Upper lobe of right lung (tissue), 1 donor: ENCODE measurements around the gene PLEKHG7. TPM values are rescaled to one million over a fixed set of nuclear protein-coding genes. Genes with fewer than 3 reads are reported as not detected.
"Not testable (repeated sequence)": the region's sequence is repeated elsewhere in the genome, so short reads cannot be mapped to it uniquely, and the experiment has no call there.

Experiments
- ATAC-seq: fragments of 200-7000 bp; cut with Tn5 transposase; one replicate; pipeline ENCODE4 v1.9.1; 2020; ENCODE audit warnings: mild to moderate bottlenecking, moderate library complexity
- DNase-seq: peaks from one replicate; pipeline ENCODE4 v3.0.0-alpha.2; 2020
- H3K27ac ChIP-seq: fragments of 200-600 bp; one replicate; pipeline ENCODE4 v1.8.0; 2022
- H3K27me3 ChIP-seq: fragments of 200-600 bp; one replicate; pipeline ENCODE4 v1.8.0; 2022; ENCODE audit warnings: mild to moderate bottlenecking
- H3K36me3 ChIP-seq: fragments of 200-600 bp; one replicate; pipeline ENCODE4 v1.8.0; 2022
- H3K4me1 ChIP-seq: fragments of 200-600 bp; one replicate; pipeline ENCODE4 v1.8.0; 2022
- H3K4me3 ChIP-seq: fragments of 200-600 bp; one replicate; pipeline ENCODE4 v1.8.0; 2022; ENCODE audit warnings: mild to moderate bottlenecking
- H3K9me3 ChIP-seq: fragments of 200-600 bp; one replicate; pipeline ENCODE4 v1.8.0; 2022
- intact Hi-C: fragments of 100-400 bp; cut with DNase I; formaldehyde crosslinking; loops from one replicate; pipeline ENCODE4 v1.11.0; 2022
- total RNA-seq: library from RNA; stranded (reverse); fragmentation: NEBNext Ultra II Directional; extraction: Animal tissue kit (Norgen Biotek cat#: 25700); gene quantifications from one replicate; pipeline ENCODE4 v1.2.1, GENCODE V29; 2021
- TF ChIP-seq, protein P1 (sequence below): fragments of 200-600 bp; IDR thresholded peaks from one replicate; pipeline ENCODE4 v1.8.0; 2022; ENCODE audit warnings: antibody characterized with exemption
- donor health status: DM: no; HTN: yes; CAD: no; lungs with severe emphysema.

PLEKHG7 gene
- total RNA-seq, 1 donor from 2014 or later: not detected

DNA sequence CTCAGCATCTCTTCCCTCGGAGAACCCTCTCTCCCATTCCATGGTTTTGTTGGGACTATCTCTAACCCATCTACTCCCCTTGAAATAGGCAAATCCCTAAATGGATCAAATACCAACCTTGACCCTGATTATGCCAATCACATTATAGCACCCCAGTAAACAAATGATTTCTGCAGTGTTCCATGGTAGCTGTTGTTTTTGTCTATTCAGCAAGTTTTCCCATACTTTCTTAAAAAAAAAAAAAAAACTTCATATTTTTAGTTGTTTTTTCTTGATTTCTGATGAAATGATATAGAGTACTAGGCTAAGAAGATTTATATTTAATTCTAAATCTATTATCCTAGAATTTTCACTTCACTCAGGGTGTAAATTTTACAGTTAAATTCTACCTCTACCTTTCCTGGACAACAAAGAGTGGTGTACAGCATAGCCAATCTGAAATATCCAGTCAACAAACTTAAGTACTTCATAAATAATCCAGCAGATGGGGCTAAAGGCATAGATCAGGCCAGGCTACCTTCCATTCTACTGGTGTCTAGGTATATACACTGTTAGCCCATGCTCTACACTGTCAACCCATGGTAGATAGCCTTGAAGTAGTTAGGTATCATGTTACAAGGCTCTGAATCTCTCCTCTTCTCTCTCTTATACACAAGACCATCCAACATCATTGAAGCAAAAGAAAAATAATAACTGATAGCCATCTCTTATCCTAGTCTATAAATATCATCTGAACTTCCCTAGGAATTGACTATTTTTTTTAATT lies 82.2 kb downstream of the PLEKHG7 start:
- no peak overlapping the region for H3K4me3 ChIP-seq
- DNase-seq: no peak
- H3K36me3 ChIP-seq: peaks cover 12% of the 10 kb centered on the region
- H3K27ac ChIP-seq: no peak overlapping the region
- H3K9me3 ChIP-seq: no peaks in the 10 kb centered on the region
- TF ChIP-seq, protein P1, sequence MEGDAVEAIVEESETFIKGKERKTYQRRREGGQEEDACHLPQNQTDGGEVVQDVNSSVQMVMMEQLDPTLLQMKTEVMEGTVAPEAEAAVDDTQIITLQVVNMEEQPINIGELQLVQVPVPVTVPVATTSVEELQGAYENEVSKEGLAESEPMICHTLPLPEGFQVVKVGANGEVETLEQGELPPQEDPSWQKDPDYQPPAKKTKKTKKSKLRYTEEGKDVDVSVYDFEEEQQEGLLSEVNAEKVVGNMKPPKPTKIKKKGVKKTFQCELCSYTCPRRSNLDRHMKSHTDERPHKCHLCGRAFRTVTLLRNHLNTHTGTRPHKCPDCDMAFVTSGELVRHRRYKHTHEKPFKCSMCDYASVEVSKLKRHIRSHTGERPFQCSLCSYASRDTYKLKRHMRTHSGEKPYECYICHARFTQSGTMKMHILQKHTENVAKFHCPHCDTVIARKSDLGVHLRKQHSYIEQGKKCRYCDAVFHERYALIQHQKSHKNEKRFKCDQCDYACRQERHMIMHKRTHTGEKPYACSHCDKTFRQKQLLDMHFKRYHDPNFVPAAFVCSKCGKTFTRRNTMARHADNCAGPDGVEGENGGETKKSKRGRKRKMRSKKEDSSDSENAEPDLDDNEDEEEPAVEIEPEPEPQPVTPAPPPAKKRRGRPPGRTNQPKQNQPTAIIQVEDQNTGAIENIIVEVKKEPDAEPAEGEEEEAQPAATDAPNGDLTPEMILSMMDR: peak; percentile 54
- intact Hi-C loops: no loop called here
- peaks cover 9% of the 10 kb centered on the region for H3K4me1 ChIP-seq
- H3K27me3 ChIP-seq: no peaks in the 10 kb centered on the region
- ATAC-seq: peak; percentile 96

DNA sequence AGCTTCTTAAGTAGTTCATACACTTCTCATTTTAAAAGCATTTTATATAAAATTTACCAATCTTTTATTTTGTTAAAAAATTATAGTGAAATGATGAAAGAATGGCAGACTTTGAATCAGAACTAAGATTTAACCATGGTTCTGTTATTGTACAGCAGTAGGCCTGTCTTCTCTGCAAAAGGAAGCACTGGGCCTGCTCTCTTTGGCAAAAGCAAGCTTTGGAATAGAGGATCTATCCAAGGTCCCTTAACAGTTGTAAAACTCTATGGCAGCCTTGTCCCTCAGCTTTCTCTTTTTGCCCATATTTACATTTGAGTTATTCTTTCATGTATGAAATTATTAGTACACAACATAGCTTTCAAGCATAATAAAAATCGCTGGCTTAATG lies 82.8 kb downstream of the PLEKHG7 start:
- intact Hi-C loops: no loop called here
- peaks cover 12% of the 10 kb centered on the region for H3K36me3 ChIP-seq
- no peaks in the 10 kb centered on the region for H3K27me3 ChIP-seq
- no peak for ATAC-seq
- H3K27ac ChIP-seq: no peak overlapping the region
- H3K4me3 ChIP-seq: no peak overlapping the region
- DNase-seq: no peak
- H3K4me1 ChIP-seq: peaks cover 6% of the 10 kb centered on the region
- H3K9me3 ChIP-seq: no peaks in the 10 kb centered on the region
- TF ChIP-seq, protein P1: no peak

DNA sequence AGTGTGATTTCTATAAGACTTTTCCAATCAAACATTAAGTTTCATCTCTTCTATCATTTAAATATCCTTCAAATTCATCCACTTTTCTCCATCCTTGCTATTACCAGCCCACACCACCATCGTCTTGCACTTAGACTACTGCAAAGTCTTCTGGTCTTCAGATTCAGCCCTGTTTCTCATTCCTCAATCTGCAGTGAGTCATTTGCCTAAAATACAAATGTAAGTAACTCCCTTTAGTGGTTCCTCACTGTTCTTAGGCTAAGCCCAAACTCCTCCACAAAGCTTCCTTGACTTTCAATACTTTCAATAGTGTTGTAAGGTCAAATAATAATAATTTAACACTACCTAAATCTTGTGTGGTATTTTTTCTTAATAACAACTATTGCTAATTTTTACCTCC lies 83.3 kb downstream of the PLEKHG7 start:
- Histone ChIP-seq H3K4me3 (no peak overlapping the region), H3K4me1 (peaks cover 6% of the 10 kb centered on the region), H3K27me3 (no peaks in the 10 kb centered on the region), H3K9me3 (no peaks in the 10 kb centered on the region), H3K27ac (no peak overlapping the region), H3K36me3 (peaks cover 10% of the 10 kb centered on the region)
- TF ChIP-seq, protein P1: no peak
- ATAC-seq (no peak), DNase-seq (no peak)
- intact Hi-C loops: no loop called here

DNA sequence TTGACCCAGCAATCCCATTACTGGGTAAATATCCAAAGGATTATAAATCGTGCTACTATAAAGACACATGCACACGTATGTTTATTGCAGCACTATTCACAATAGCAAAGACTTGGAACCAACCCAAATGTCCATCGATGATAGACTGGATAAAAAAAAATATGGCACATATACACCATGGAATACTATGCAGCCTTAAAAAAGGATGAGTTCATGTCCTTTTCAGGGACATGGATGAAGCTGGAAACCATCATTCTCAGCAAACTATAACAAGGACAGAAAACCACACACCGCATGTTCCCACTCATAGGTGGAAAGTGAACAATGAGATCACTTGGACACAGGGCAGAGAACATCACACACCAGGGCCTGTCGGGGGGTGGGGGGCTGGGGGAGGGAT lies 91.6 kb downstream of the PLEKHG7 start:
- H3K4me3 ChIP-seq, H3K27me3 ChIP-seq, H3K9me3 ChIP-seq, intact Hi-C loops, H3K27ac ChIP-seq, H3K4me1 ChIP-seq, DNase-seq, ATAC-seq: not testable (repeated sequence)
- peaks cover 27% of the 10 kb centered on the region for H3K36me3 ChIP-seq

DNA sequence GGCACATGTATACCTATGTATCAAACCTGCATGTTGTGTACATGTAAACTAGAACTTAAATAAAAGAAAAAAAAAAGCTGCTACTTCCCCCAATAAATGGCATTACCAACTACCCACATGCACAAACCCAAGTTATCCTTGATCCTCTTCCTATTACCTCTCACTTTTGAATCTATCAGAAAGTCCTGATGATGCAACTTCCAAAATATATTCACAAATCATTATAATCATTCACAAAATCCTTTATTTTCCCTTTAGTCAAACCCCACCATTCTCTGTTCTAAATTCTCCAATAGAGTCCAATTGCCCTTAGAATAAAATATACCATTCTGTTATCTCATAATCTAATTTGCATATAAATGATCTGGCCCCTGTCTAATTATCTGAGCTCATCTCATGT lies 92.0 kb downstream of the PLEKHG7 start:
- peaks cover 28% of the 10 kb centered on the region for H3K36me3 ChIP-seq
- H3K27me3 ChIP-seq: no peaks in the 10 kb centered on the region
- TF ChIP-seq, protein P1: no peak
- no peaks in the 10 kb centered on the region for H3K4me1 ChIP-seq
- no peak for ATAC-seq
- no peak for DNase-seq
- H3K9me3 ChIP-seq: no peaks in the 10 kb centered on the region
- H3K27ac ChIP-seq: no peak overlapping the region
- intact Hi-C loops: no loop called here
- H3K4me3 ChIP-seq: no peak overlapping the region

DNA sequence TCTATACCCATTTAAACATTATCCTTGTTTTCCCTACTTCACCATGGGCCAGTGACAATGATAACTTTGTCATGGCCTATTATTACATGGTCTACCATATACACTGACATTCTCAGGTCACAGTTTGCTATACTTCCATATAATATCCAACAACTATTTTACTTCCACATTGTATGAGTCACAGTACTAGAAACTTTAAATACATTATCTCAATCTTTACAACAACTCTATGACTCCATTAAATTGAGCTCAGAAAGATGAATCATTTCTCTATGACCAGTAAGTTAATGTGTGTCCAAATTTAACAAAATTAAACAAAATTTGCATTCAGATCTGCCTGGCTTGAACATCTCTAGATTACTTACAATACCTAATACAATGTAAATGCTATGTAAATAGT lies 93.9 kb downstream of the PLEKHG7 start:
- H3K4me1 ChIP-seq: no peaks in the 10 kb centered on the region
- no peaks in the 10 kb centered on the region for H3K9me3 ChIP-seq
- no peak overlapping the region for H3K4me3 ChIP-seq
- no peaks in the 10 kb centered on the region for H3K27me3 ChIP-seq
- DNase-seq (no peak), ATAC-seq (no peak)
- intact Hi-C loops: no loop called here
- TF ChIP-seq, protein P1: no peak
- H3K36me3 ChIP-seq: peaks cover 46% of the 10 kb centered on the region
- no peak overlapping the region for H3K27ac ChIP-seq
